WTC11 (cell line): ENCODE results near the gene MAP3K14. TPM values are rescaled to one million over a fixed set of nuclear protein-coding genes. Genes with fewer than 3 reads are reported as not detected.

Experiments
- ATAC-seq: fragments of 200-7000 bp; cut with Tn5 transposase; 2 replicates; pipeline ENCODE4 v1.10.0; 2021; ENCODE audit warnings: mild to moderate bottlenecking, moderate library complexity
- CTCF ChIA-PET: fragments of 300-600 bp; sonication (Branson Sonifier 250); formaldehyde crosslinking; loops from one replicate; lab custom pipeline; 2021; ENCODE audit warnings: antibody characterized with exemption; lab: Charles Lee
- POLR2A ChIA-PET: fragments of 350-600 bp; sonication (Branson Sonifier 250); formaldehyde crosslinking; loops from one replicate; lab custom pipeline; 2021; ENCODE audit warnings: antibody characterized with exemption; lab: Charles Lee
- DNase-seq: peaks from one replicate; pipeline ENCODE4 v3.0.0; 2021; ENCODE audit warnings: low spot score
- H3K27ac Mint-ChIP-seq: 2 replicates; pipeline ENCODE4 v1.8.0; 2021; ENCODE audit warnings: mixed read lengths
- H3K27me3 Mint-ChIP-seq: 2 replicates; pipeline ENCODE4 v1.8.0; 2021; ENCODE audit warnings: low read depth, mild to moderate bottlenecking, moderate library complexity, mixed read lengths
- H3K36me3 Mint-ChIP-seq: 2 replicates; pipeline ENCODE4 v1.8.0; 2021; ENCODE audit warnings: mixed read lengths
- H3K4me1 Mint-ChIP-seq: 2 replicates; pipeline ENCODE4 v1.8.0; 2022; ENCODE audit warnings: mixed read lengths
- H3K4me3 Mint-ChIP-seq: 2 replicates; pipeline ENCODE4 v1.8.0; 2021; ENCODE audit warnings: mild to moderate bottlenecking, moderate library complexity, mixed read lengths
- H3K9me3 Mint-ChIP-seq: 2 replicates; pipeline ENCODE4 v1.8.0; 2021; ENCODE audit warnings: mixed read lengths
- AR ChIP-seq: fragments of 250-450 bp; sonication (Bioruptor Pico); IDR thresholded peaks from 2 replicates; pipeline ENCODE4 v1.9.0; 2021; ENCODE audit warnings: mild to moderate bottlenecking
- ATF3 ChIP-seq: sonication (generic); formaldehyde crosslinking; conservative IDR thresholded peaks from 2 replicates; pipeline ENCODE4 v1.8.1; 2022; ENCODE audit warnings: mild to moderate bottlenecking, missing genetic modification reagents
- CBFB ChIP-seq: sonication (generic); formaldehyde crosslinking; IDR thresholded peaks from 2 replicates; pipeline ENCODE4 v1.8.1; 2022; ENCODE audit warnings: mild to moderate bottlenecking, low read depth, missing genetic modification reagents
- FOXJ3 ChIP-seq: sonication (generic); formaldehyde crosslinking; IDR thresholded peaks from 2 replicates; pipeline ENCODE4 v1.9.0; 2021; ENCODE audit warnings: missing genetic modification reagents, mild to moderate bottlenecking, borderline replicate concordance
- IRF2 ChIP-seq: sonication (generic); formaldehyde crosslinking; IDR thresholded peaks from 2 replicates; pipeline ENCODE4 v1.8.0; 2022; ENCODE audit warnings: low read depth, missing genetic modification reagents, borderline replicate concordance
- KAT7 ChIP-seq: sonication (generic); formaldehyde crosslinking; IDR thresholded peaks from 2 replicates; pipeline ENCODE4 v1.8.1; 2023; ENCODE audit warnings: missing genetic modification reagents, mild to moderate bottlenecking, borderline replicate concordance
- MLX ChIP-seq: sonication (generic); formaldehyde crosslinking; IDR thresholded peaks from 2 replicates; pipeline ENCODE4 v1.8.1; 2023; ENCODE audit warnings: mild to moderate bottlenecking, missing genetic modification reagents, moderate library complexity
- MXD4 ChIP-seq: fragments of 250-450 bp; sonication (Bioruptor Pico); IDR thresholded peaks from 2 replicates; pipeline ENCODE4 v1.8.0; 2021; ENCODE audit warnings: mild to moderate bottlenecking, moderate library complexity, borderline replicate concordance
- NFATC4 ChIP-seq: fragments of 250-450 bp; sonication (Bioruptor Pico); IDR thresholded peaks from 2 replicates; pipeline ENCODE4 v1.9.0; 2021; ENCODE audit warnings: mild to moderate bottlenecking
- NFYB ChIP-seq: sonication (generic); formaldehyde crosslinking; conservative IDR thresholded peaks from 2 replicates; pipeline ENCODE4 v1.8.0; 2022; ENCODE audit warnings: low read depth, missing genetic modification reagents
- NR2C2 ChIP-seq: sonication (generic); formaldehyde crosslinking; IDR thresholded peaks from 2 replicates; pipeline ENCODE4 v1.8.0; 2022; ENCODE audit warnings: mild to moderate bottlenecking, missing genetic modification reagents
- OVOL2 ChIP-seq: fragments of 250-450 bp; sonication (Bioruptor Pico); IDR thresholded peaks from 2 replicates; pipeline ENCODE4 v1.9.0; 2021; ENCODE audit warnings: mild to moderate bottlenecking, borderline replicate concordance
- PRRX2 ChIP-seq: fragments of 250-450 bp; sonication (Bioruptor Pico); IDR thresholded peaks from 2 replicates; pipeline ENCODE4 v1.8.0; 2021; ENCODE audit warnings: mild to moderate bottlenecking
- RORB ChIP-seq: fragments of 250-450 bp; sonication (Bioruptor Pico); IDR thresholded peaks from 2 replicates; pipeline ENCODE4 v1.9.0; 2021; ENCODE audit warnings: mild to moderate bottlenecking
- SMAD3 ChIP-seq: sonication (generic); formaldehyde crosslinking; IDR thresholded peaks from 2 replicates; pipeline ENCODE4 v1.8.0; 2022; ENCODE audit warnings: missing genetic modification reagents, mild to moderate bottlenecking, borderline replicate concordance
- STAT6 ChIP-seq: sonication (generic); formaldehyde crosslinking; conservative IDR thresholded peaks from 2 replicates; pipeline ENCODE4 v1.8.1; 2023; ENCODE audit warnings: mild to moderate bottlenecking, low read depth, missing genetic modification reagents, moderate library complexity
- TEAD1 ChIP-seq: sonication (generic); formaldehyde crosslinking; IDR thresholded peaks from 2 replicates; pipeline ENCODE4 v1.8.0; 2022; ENCODE audit warnings: mild to moderate bottlenecking, missing genetic modification reagents
- ZNF138 ChIP-seq: sonication (generic); formaldehyde crosslinking; conservative IDR thresholded peaks from 2 replicates; pipeline ENCODE4 v1.8.1; 2022; ENCODE audit warnings: mild to moderate bottlenecking, moderate library complexity, missing genetic modification reagents
- ZNF219 ChIP-seq: sonication (generic); formaldehyde crosslinking; IDR thresholded peaks from 2 replicates; pipeline ENCODE4 v1.8.0; 2023; ENCODE audit warnings: missing genetic modification reagents, mild to moderate bottlenecking, borderline replicate concordance
- ZNF263 ChIP-seq: sonication (generic); formaldehyde crosslinking; IDR thresholded peaks from 2 replicates; pipeline ENCODE4 v1.8.1; 2022; ENCODE audit warnings: low read depth, mild to moderate bottlenecking, moderate library complexity, missing genetic modification reagents
- total RNA-seq: library from RNA; stranded (reverse); gene quantifications from 3 replicates; pipeline ENCODE4 v1.2.3, GENCODE V29; 2021
- TF ChIP-seq, protein P1 (sequence below): sonication (generic); formaldehyde crosslinking; IDR thresholded peaks from 2 replicates; pipeline ENCODE4 v1.8.1; 2022; ENCODE audit warnings: missing genetic modification reagents, borderline replicate concordance
- TF ChIP-seq, protein P2 (sequence below): sonication (generic); formaldehyde crosslinking; IDR thresholded peaks from 2 replicates; pipeline ENCODE4 v1.8.1; 2023; ENCODE audit warnings: mild to moderate bottlenecking, missing genetic modification reagents, borderline replicate concordance
- TF ChIP-seq, protein P3 (sequence below): fragments of 250-450 bp; sonication (Bioruptor Pico); IDR thresholded peaks from 2 replicates; pipeline ENCODE4 v2.1.2; 2022; ENCODE audit warnings: mild to moderate bottlenecking, moderate library complexity

The MAP3K14 gene
- total RNA-seq, 1 experiment from 2014 or later: 4.0 TPM

- TF ChIP-seq AR (CRISPR knock-in tag) (no peak), ZNF138 (no peak), FOXJ3 (CRISPR knock-in tag) (no peak)
Measured at GRCh38 chr17:45237686-45238085, 79.1 kb downstream of the MAP3K14 start (continued).

GRCh38 chr17:45236282-45236606, 80.6 kb downstream of the MAP3K14 start:
- DNase-seq (no peak), ATAC-seq (peak; percentile 5; the same call in 1 of the 2 replicates)
- CTCF ChIA-PET: interaction anchor here (0.6 to 9.8 kb wide), 43 partner anchors 8 to 192 kb away, joined by 3 to 179 read pairs (median 6); partner anchors contain the start of genes ACBD4, FMNL1, HEXIM1 and HEXIM2
- Mint-ChIP-seq H3K27me3 (peaks cover 69% of the 10 kb centered on the region), H3K4me3 (no peak overlapping the region), H3K36me3 (no peaks in the 10 kb centered on the region), H3K27ac (no peak overlapping the region)
- POLR2A ChIA-PET: interaction anchor here (1.5 kb wide), 2 partner anchors 14 to 87 kb away, joined by 4 to 13 read pairs; partner anchors contain the start of genes FMNL1 and HEXIM1
- TF ChIP-seq IRF2: no peak
- TF ChIP-seq TEAD1 (CRISPR knock-in tag): no peak
- TF ChIP-seq, protein P1, sequence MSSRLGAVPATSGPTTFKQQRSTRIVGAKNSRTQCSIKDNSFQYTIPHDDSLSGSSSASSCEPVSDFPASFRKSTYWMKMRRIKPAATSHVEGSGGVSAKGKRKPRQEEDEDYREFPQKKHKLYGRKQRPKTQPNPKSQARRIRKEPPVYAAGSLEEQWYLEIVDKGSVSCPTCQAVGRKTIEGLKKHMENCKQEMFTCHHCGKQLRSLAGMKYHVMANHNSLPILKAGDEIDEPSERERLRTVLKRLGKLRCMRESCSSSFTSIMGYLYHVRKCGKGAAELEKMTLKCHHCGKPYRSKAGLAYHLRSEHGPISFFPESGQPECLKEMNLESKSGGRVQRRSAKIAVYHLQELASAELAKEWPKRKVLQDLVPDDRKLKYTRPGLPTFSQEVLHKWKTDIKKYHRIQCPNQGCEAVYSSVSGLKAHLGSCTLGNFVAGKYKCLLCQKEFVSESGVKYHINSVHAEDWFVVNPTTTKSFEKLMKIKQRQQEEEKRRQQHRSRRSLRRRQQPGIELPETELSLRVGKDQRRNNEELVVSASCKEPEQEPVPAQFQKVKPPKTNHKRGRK (CRISPR knock-in tag): no peak
- no peak for TF ChIP-seq MXD4 (CRISPR knock-in tag)
- TF ChIP-seq ATF3 (CRISPR knock-in tag): no peak
- TF ChIP-seq ZNF219 (CRISPR knock-in tag): no peak
- no peak for TF ChIP-seq MLX (CRISPR knock-in tag)
- no peak for TF ChIP-seq NFATC4 (CRISPR knock-in tag)
- TF ChIP-seq OVOL2: no peak
- TF ChIP-seq NR2C2: no peak
- TF ChIP-seq CBFB (CRISPR knock-in tag): no peak
- TF ChIP-seq, protein P2, sequence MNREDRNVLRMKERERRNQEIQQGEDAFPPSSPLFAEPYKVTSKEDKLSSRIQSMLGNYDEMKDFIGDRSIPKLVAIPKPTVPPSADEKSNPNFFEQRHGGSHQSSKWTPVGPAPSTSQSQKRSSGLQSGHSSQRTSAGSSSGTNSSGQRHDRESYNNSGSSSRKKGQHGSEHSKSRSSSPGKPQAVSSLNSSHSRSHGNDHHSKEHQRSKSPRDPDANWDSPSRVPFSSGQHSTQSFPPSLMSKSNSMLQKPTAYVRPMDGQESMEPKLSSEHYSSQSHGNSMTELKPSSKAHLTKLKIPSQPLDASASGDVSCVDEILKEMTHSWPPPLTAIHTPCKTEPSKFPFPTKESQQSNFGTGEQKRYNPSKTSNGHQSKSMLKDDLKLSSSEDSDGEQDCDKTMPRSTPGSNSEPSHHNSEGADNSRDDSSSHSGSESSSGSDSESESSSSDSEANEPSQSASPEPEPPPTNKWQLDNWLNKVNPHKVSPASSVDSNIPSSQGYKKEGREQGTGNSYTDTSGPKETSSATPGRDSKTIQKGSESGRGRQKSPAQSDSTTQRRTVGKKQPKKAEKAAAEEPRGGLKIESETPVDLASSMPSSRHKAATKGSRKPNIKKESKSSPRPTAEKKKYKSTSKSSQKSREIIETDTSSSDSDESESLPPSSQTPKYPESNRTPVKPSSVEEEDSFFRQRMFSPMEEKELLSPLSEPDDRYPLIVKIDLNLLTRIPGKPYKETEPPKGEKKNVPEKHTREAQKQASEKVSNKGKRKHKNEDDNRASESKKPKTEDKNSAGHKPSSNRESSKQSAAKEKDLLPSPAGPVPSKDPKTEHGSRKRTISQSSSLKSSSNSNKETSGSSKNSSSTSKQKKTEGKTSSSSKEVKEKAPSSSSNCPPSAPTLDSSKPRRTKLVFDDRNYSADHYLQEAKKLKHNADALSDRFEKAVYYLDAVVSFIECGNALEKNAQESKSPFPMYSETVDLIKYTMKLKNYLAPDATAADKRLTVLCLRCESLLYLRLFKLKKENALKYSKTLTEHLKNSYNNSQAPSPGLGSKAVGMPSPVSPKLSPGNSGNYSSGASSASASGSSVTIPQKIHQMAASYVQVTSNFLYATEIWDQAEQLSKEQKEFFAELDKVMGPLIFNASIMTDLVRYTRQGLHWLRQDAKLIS (CRISPR knock-in tag): no peak
- TF ChIP-seq RORB (CRISPR knock-in tag): no peak
- no peak for TF ChIP-seq SMAD3 (CRISPR knock-in tag)
- TF ChIP-seq, protein P3, sequence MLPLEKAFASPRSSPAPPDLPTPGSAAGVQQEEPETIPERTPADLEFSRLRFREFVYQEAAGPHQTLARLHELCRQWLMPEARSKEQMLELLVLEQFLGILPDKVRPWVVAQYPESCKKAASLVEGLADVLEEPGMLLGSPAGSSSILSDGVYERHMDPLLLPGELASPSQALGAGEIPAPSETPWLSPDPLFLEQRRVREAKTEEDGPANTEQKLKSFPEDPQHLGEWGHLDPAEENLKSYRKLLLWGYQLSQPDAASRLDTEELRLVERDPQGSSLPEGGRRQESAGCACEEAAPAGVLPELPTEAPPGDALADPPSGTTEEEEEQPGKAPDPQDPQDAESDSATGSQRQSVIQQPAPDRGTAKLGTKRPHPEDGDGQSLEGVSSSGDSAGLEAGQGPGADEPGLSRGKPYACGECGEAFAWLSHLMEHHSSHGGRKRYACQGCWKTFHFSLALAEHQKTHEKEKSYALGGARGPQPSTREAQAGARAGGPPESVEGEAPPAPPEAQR (CRISPR knock-in tag): no peak
- no peak for TF ChIP-seq ZNF263 (CRISPR knock-in tag)
- TF ChIP-seq NFYB (CRISPR knock-in tag): no peak
- TF ChIP-seq KAT7 (CRISPR knock-in tag): no peak
- TF ChIP-seq STAT6 (CRISPR knock-in tag): no peak
- TF ChIP-seq PRRX2 (CRISPR knock-in tag): no peak
- TF ChIP-seq, all 79 proteins: peak for 0
- Mint-ChIP-seq H3K9me3 (no peaks in the 10 kb centered on the region), H3K4me1 (peaks cover 12% of the 10 kb centered on the region)
